Trophoblast cell (in vitro differentiated cells and primary cell): ENCODE measurements around the gene ARHGAP42.

Experiments used
- DNase-seq, 2 donors: peaks; one replicate each; pipeline ENCODE4 v3.0.0-alpha.2; 2016
- H2AFZ ChIP-seq: 2 replicates; pipeline ENCODE4 v1.6.1; 2013; ENCODE audit warnings: low read length, moderate library complexity, mild to moderate bottlenecking; ENCODE audit not compliant: insufficient read depth, poor library complexity
- H2AK5ac ChIP-seq: 2 replicates; pipeline ENCODE4 v1.6.1; 2013; ENCODE audit warnings: mild to moderate bottlenecking, low read length
- H2BK120ac ChIP-seq: 2 replicates; pipeline ENCODE4 v1.6.1; 2013; ENCODE audit warnings: low read length, mild to moderate bottlenecking, moderate library complexity; ENCODE audit not compliant: insufficient read depth, poor library complexity
- H2BK12ac ChIP-seq: 2 replicates; pipeline ENCODE4 v1.6.1; 2013; ENCODE audit warnings: mild to moderate bottlenecking, low read length, moderate library complexity
- H2BK5ac ChIP-seq: 2 replicates; pipeline ENCODE4 v1.6.1; 2013; ENCODE audit warnings: low read length, low read depth, moderate library complexity, mild to moderate bottlenecking; ENCODE audit not compliant: poor library complexity
- H3K14ac ChIP-seq: 2 replicates; pipeline ENCODE4 v1.6.1; 2013; ENCODE audit warnings: mild to moderate bottlenecking, low read length
- H3K18ac ChIP-seq: 2 replicates; pipeline ENCODE4 v1.6.1; 2013; ENCODE audit warnings: mild to moderate bottlenecking, low read length
- H3K23ac ChIP-seq: 2 replicates; pipeline ENCODE4 v1.6.1; 2013; ENCODE audit warnings: low read length
- H3K27ac ChIP-seq: 2 replicates; pipeline ENCODE4 v1.5.1; 2013; ENCODE audit warnings: low read depth, mild to moderate bottlenecking, inconsistent platforms, low read length, moderate library complexity
- H3K27me3 ChIP-seq: 2 replicates; pipeline ENCODE4 v1.6.1; 2013; ENCODE audit warnings: inconsistent platforms, mild to moderate bottlenecking, low read length, moderate library complexity; ENCODE audit not compliant: insufficient read depth
- H3K36me3 ChIP-seq, 2 experiments: 1 replicate in 1 of 2; 2 replicates in 1 of 2; pipeline ENCODE4 v1.6.1; 2013; ENCODE audit warnings: low read length in 2 of 2, mild to moderate bottlenecking in 2 of 2, moderate library complexity in 1 of 2; ENCODE audit not compliant: insufficient read depth in 2 of 2, control insufficient read depth in 1 of 2
- H3K4ac ChIP-seq: 2 replicates; pipeline ENCODE4 v1.6.1; 2013; ENCODE audit warnings: low read depth, mild to moderate bottlenecking, low read length, moderate library complexity
- H3K4me1 ChIP-seq, 2 experiments: 1 replicate in 1 of 2; 2 replicates in 1 of 2; pipeline ENCODE4 v1.6.1; 2013; ENCODE audit warnings: low read length in 2 of 2, mild to moderate bottlenecking in 2 of 2, moderate library complexity in 1 of 2; ENCODE audit not compliant: insufficient read depth in 2 of 2, control insufficient read depth in 1 of 2
- H3K4me2 ChIP-seq: 2 replicates; pipeline ENCODE4 v1.6.1; 2013; ENCODE audit warnings: inconsistent platforms, mild to moderate bottlenecking, low read length, moderate library complexity
- H3K4me3 ChIP-seq: 2 replicates; pipeline ENCODE4 v1.5.1; 2013; ENCODE audit warnings: mild to moderate bottlenecking, low read depth, low read length, inconsistent platforms
- H3K79me1 ChIP-seq: one replicate; pipeline ENCODE4 v1.6.1; 2013; ENCODE audit warnings: low read length
- H3K79me2 ChIP-seq: 2 replicates; pipeline ENCODE4 v1.6.1; 2013; ENCODE audit warnings: low read length, mild to moderate bottlenecking; ENCODE audit not compliant: control insufficient read depth, insufficient read depth, poor library complexity
- H3K9ac ChIP-seq: 2 replicates; pipeline ENCODE4 v1.6.1; 2013; ENCODE audit warnings: mild to moderate bottlenecking, low read length
- H3K9me3 ChIP-seq: 2 replicates; pipeline ENCODE4 v1.6.1; 2013; ENCODE audit warnings: low read depth, mild to moderate bottlenecking, control low read depth, inconsistent platforms, low read length; ENCODE audit not compliant: insufficient read depth
- H4K12ac ChIP-seq: 2 replicates; pipeline ENCODE4 v1.6.1; 2013; ENCODE audit warnings: low read depth, mild to moderate bottlenecking, low read length, moderate library complexity
- H4K8ac ChIP-seq: 2 replicates; pipeline ENCODE4 v1.6.1; 2013; ENCODE audit warnings: low read depth, mild to moderate bottlenecking, low read length, moderate library complexity
- H4K91ac ChIP-seq: one replicate; pipeline ENCODE4 v1.6.1; 2013; ENCODE audit warnings: low read depth, mild to moderate bottlenecking, low read length, moderate library complexity
- WGBS: extraction: QIAGEN DNeasy Blood & Tissue Kit; methylation state at CpG from one replicate; pipeline ENCODE4 v1.1.7; 2013; ENCODE audit warnings: missing lambda C conversion rate; ENCODE audit not compliant: insufficient read length, insufficient coverage; ENCODE audit errors: extremely low coverage; 5-methylcytosine and 5-hydroxymethylcytosine counted together

The ARHGAP42 gene

GRCh38 chr11:100812517-100812916 lies 125.4 kb downstream of the ARHGAP42 start:
- Histone ChIP-seq H3K9ac (no peak overlapping the region), H4K12ac (no peak overlapping the region), H3K14ac (no peak overlapping the region), H3K79me1 (no peaks in the 10 kb centered on the region), H3K4me1 (no peaks in the 10 kb centered on the region), H2BK5ac (no peak overlapping the region), H3K23ac (no peak overlapping the region), H3K27ac (no peak overlapping the region), H4K8ac (no peak overlapping the region), H3K27me3 (no peaks in the 10 kb centered on the region), H3K9me3 (no peaks in the 10 kb centered on the region), H2AK5ac (no peak overlapping the region), H3K18ac (no peak overlapping the region), H3K79me2 (no peaks in the 10 kb centered on the region), H3K4ac (no peak overlapping the region), H3K4me2 (no peak overlapping the region), H2AFZ (no peak overlapping the region), H2BK120ac (no peak overlapping the region), H2BK12ac (no peak overlapping the region), H3K36me3 (no peaks in the 10 kb centered on the region), H4K91ac (no peak overlapping the region), H3K4me3 (no peak overlapping the region)
- no peak for DNase-seq
- WGBS: no CpG with 5 or more reads among the region's 2 CpGs

GRCh38 chr11:100815787-100816330 lies 128.8 kb downstream of the ARHGAP42 start:
- no peak overlapping the region for H3K9ac ChIP-seq
- H4K91ac ChIP-seq: no peak overlapping the region
- no peaks in the 10 kb centered on the region for H3K79me2 ChIP-seq
- H3K79me1 ChIP-seq: no peaks in the 10 kb centered on the region
- no peak overlapping the region for H2AFZ ChIP-seq
- H2BK12ac ChIP-seq: no peak overlapping the region
- H2BK5ac ChIP-seq: no peak overlapping the region
- no peak overlapping the region for H3K23ac ChIP-seq
- H4K8ac ChIP-seq: no peak overlapping the region
- H2BK120ac ChIP-seq: no peak overlapping the region
- no peak overlapping the region for H3K18ac ChIP-seq
- H3K4me3 ChIP-seq: no peak overlapping the region
- H3K27me3 ChIP-seq: no peaks in the 10 kb centered on the region
- H2AK5ac ChIP-seq: no peak overlapping the region
- H3K9me3 ChIP-seq: no peaks in the 10 kb centered on the region
- no peak overlapping the region for H4K12ac ChIP-seq
- H3K4me2 ChIP-seq: no peak overlapping the region
- no peaks in the 10 kb centered on the region for H3K4me1 ChIP-seq
- no peaks in the 10 kb centered on the region for H3K36me3 ChIP-seq
- no CpG with 5 or more reads among the region's 1 CpG for WGBS
- H3K27ac ChIP-seq: no peak overlapping the region
- H3K14ac ChIP-seq: no peak overlapping the region
- no peak overlapping the region for H3K4ac ChIP-seq
- no peak for DNase-seq

- no CpG with 5 or more reads among the region's 2 CpGs for WGBS
- Histone ChIP-seq H3K18ac (no peak overlapping the region), H2BK12ac (no peak overlapping the region), H3K27me3 (no peaks in the 10 kb centered on the region), H4K12ac (no peak overlapping the region), H3K4me3 (no peak overlapping the region), H2AFZ (no peak overlapping the region), H2AK5ac (no peak overlapping the region), H3K4me1 (no peaks in the 10 kb centered on the region), H3K9ac (no peak overlapping the region), H2BK120ac (no peak overlapping the region), H2BK5ac (no peak overlapping the region), H3K36me3 (no peaks in the 10 kb centered on the region), H3K9me3 (no peaks in the 10 kb centered on the region), H3K79me2 (no peaks in the 10 kb centered on the region), H3K23ac (no peak overlapping the region), H4K91ac (no peak overlapping the region), H3K27ac (no peak overlapping the region), H3K4ac (no peak overlapping the region), H3K14ac (no peak overlapping the region), H3K4me2 (no peak overlapping the region), H4K8ac (no peak overlapping the region), H3K79me1 (no peaks in the 10 kb centered on the region)
- no peak for DNase-seq
Observed at GRCh38 chr11:100816823-100817222, 129.7 kb downstream of the ARHGAP42 start.

GRCh38 chr11:100817620-100818019 lies 130.5 kb downstream of the ARHGAP42 start:
- no peak overlapping the region for H2BK12ac ChIP-seq
- no peak overlapping the region for H3K14ac ChIP-seq
- no CpG with 5 or more reads among the region's 2 CpGs for WGBS

More at GRCh38 chr11:100817620-100818019, 130.5 kb downstream of the ARHGAP42 start:
- Histone ChIP-seq H4K91ac (no peak overlapping the region), H3K9me3 (no peaks in the 10 kb centered on the region), H2BK5ac (no peak overlapping the region), H3K27me3 (no peaks in the 10 kb centered on the region), H3K23ac (no peak overlapping the region), H4K8ac (no peak overlapping the region), H3K79me2 (no peaks in the 10 kb centered on the region), H3K36me3 (no peaks in the 10 kb centered on the region), H3K4me3 (no peak overlapping the region), H2AFZ (no peak overlapping the region), H3K4me1 (no peaks in the 10 kb centered on the region), H3K9ac (no peak overlapping the region), H3K18ac (no peak overlapping the region), H3K4me2 (no peak overlapping the region), H2BK120ac (no peak overlapping the region), H3K27ac (no peak overlapping the region), H3K79me1 (no peaks in the 10 kb centered on the region), H3K4ac (no peak overlapping the region), H4K12ac (no peak overlapping the region), H2AK5ac (no peak overlapping the region)
- DNase-seq: no peak
